ENCODE results near the gene ARL10. TPM values are rescaled to one million over a fixed set of nuclear protein-coding genes. Genes with fewer than 3 reads are reported as not detected.

The ARL10 gene
- total RNA-seq, 1 experiment from 2014 or later, result 5.8 TPM

DNA sequence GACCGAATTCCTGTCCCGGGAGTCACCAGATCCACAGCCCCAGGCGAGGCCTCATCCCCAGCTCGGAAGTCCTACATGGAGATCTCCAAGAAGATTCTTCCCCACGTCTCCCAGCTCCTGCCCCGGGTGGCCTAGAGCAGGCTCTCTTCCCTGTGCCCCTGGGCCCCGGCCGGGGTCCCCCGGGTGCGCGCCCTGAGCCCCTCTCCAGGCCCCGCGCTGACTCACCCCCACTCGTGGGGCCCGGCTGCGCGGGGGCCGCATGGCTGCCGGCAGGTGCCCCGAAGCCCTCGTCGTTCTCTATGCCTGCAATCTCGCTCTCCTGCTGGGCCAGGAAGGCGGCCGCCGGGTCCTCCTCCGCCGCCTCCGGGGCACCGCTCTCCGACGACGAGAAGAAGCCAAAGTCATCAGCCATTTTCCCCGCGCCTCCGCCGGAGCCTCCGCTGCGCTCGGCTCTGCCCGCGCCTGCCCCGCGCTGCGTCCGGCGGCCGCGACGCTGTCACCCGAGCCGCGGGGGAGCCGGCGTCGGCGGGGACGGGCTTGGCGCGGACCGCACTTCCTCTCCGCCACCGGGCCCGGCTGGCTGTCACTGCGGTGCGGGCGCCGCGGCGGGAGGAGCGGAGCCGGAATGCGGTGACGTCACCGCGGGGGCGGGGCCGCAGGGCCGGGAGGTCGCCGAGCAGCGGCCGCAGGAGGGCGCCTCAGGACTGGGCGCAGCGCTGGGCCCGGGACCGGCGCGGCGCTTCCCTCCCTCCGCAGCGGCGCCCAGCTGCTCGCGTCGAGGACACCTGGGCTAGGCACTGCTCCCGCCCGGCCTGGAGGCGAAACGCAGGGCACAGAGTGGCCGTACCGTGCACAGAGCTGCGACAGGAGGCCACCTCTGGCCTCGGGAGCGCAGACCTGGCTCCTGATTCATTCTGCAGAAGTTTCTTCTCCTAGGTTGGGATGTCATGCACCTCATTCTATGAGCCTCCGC is 51.0 kb downstream of the ARL10 start, which contains the start of gene CLTB:
Gene CLTB, minus strand, starts transcription at position 588 of the 973 bp plus-strand sequence. Its CDS starts 176 bp downstream, at position 412.
- H3K4me3 ChIP-seq (ENCODE audit: low read length), result peak within 1 kb of the TSS; percentile 100
- H3K9me2 ChIP-seq (replicated peaks; ENCODE audit: insufficient read depth, low read length), result no peaks in the 10 kb centered on the region

DNA sequence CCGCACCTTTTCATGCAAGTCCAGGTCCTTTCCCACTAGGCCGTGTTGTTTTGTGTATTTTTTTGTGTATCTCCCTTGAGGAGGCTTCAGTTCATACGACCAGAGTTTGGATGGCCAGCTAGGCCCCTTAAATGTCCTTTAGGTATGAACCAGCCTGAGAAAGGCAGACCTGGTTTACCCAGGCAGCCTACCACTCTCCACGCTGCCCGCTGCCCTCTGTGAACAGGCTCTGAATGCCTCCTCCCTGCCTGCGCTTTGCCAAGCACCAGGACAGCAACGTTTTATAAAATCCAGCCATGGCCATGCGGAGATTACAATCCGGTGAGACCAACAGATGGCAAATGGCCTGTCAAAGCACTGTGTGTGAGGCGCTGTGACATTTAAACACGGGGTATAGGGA is 51.7 kb downstream of the ARL10 start:
- Histone ChIP-seq H3K79me2 (ENCODE audit: low read length) (peaks cover 35% of the 10 kb centered on the region), H2AFZ (ENCODE audit: low read length) (peak overlapping the region; percentile 86), H3K4me3 (ENCODE audit: low read length) (peak overlapping the region; percentile 100), H3K36me3 (ENCODE audit: insufficient read depth, low read length) (no peaks in the 10 kb centered on the region), H3K4me2 (ENCODE audit: low read depth, low read length, poor library complexity, severe bottlenecking) (peak overlapping the region; percentile 69), H3K9me2 (replicated peaks; ENCODE audit: insufficient read depth, low read length) (no peaks in the 10 kb centered on the region), H3K27ac (ENCODE audit: low read length) (no peak overlapping the region), H3K9ac (ENCODE audit: low read length) (peak overlapping the region; percentile 63), H3K4me1 (ENCODE audit: low read length) (peaks cover 21% of the 10 kb centered on the region), H4K20me1 (ENCODE audit: insufficient read depth, low read depth, low read length) (no peaks in the 10 kb centered on the region), H3K27me3 (ENCODE audit: low read length) (no peaks in the 10 kb centered on the region), H3K9me3 (ENCODE audit: low read length) (no peaks in the 10 kb centered on the region)
- no peak for DNase-seq

More for the DNA sequence above, 51.0 kb downstream of the ARL10 start, which contains the start of gene CLTB:
- H3K27ac ChIP-seq (ENCODE audit: low read length), result 0 out of 2 replicates have a peak within 1 kb of the TSS, but pooled peaks have one; percentile 42
- H3K27me3 ChIP-seq (ENCODE audit: low read length), result no peaks in the 10 kb centered on the region
- H2AFZ ChIP-seq (ENCODE audit: low read length), result peak within 1 kb of the TSS; percentile 91
- peaks cover 35% of the 10 kb centered on the region for H3K79me2 ChIP-seq (ENCODE audit: low read length)
- peaks cover 21% of the 10 kb centered on the region for H3K4me1 ChIP-seq (ENCODE audit: low read length)
- H3K36me3 ChIP-seq (ENCODE audit: insufficient read depth, low read length), result no peaks in the 10 kb centered on the region
- no peaks in the 10 kb centered on the region for H4K20me1 ChIP-seq (ENCODE audit: insufficient read depth, low read depth, low read length)
- DNase-seq, result peak; percentile 94
- H3K9ac ChIP-seq (ENCODE audit: low read length), result peak within 1 kb of the TSS; percentile 95
- H3K9me3 ChIP-seq (ENCODE audit: low read length), result no peaks in the 10 kb centered on the region
- H3K4me2 ChIP-seq (ENCODE audit: low read depth, low read length, poor library complexity, severe bottlenecking), result peak within 1 kb of the TSS; percentile 89

DNA sequence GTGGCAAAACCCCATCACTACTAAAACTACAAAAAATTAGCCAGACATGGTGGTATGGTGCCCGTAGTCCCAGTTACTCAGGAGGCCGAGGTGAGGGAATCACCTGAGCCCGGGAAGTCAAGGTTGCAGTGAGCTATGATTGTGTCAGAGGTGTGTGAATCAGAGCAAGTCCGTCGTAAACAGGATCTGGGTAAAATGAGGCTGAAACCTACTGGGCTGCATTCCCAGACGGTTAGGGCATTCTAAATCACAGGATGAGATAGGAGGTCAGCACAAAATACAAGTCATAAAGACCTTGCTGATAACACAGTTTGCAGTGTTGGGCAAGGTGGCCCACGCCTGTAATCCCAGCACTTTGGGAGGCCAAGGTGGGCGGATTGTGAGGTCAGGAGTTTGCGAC is 53.0 kb downstream of the ARL10 start:
- Histone ChIP-seq H3K9ac (ENCODE audit: low read length) (no peak overlapping the region), H3K27me3 (ENCODE audit: low read length) (no peaks in the 10 kb centered on the region), H4K20me1 (ENCODE audit: insufficient read depth, low read depth, low read length) (no peaks in the 10 kb centered on the region), H3K4me1 (ENCODE audit: low read length) (peaks cover 21% of the 10 kb centered on the region), H3K9me3 (ENCODE audit: low read length) (no peaks in the 10 kb centered on the region), H3K9me2 (replicated peaks; ENCODE audit: insufficient read depth, low read length) (no peaks in the 10 kb centered on the region), H2AFZ (ENCODE audit: low read length) (no peak overlapping the region), H3K36me3 (ENCODE audit: insufficient read depth, low read length) (no peaks in the 10 kb centered on the region), H3K79me2 (ENCODE audit: low read length) (peaks cover 25% of the 10 kb centered on the region), H3K4me3 (ENCODE audit: low read length) (no peak overlapping the region), H3K27ac (ENCODE audit: low read length) (no peak overlapping the region), H3K4me2 (ENCODE audit: low read depth, low read length, poor library complexity, severe bottlenecking) (no peak overlapping the region)
- DNase-seq, result no peak

DNA sequence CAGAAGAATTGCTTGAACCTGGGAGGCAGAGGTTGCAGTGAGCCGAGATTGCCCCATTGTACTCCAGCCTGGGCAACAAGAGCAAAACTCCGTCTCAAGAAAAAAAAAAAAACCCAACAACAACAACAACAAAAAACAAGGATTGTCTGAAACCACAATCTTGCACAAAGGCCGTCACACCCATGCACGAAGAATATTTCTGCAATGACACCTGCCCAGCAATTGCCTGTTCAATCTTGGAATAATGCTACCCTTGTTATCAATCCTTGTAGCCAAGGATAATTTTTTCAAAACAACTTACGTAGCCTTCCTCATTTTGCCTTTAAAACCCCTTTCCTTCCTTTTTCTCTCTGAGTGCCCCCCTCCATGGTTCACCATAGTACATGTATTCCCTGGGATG is 54.8 kb downstream of the ARL10 start:
- no peaks in the 10 kb centered on the region for H3K36me3 ChIP-seq (ENCODE audit: insufficient read depth, low read length)
- H3K79me2 ChIP-seq (ENCODE audit: low read length), result peaks cover 11% of the 10 kb centered on the region
- H3K27ac ChIP-seq (ENCODE audit: low read length), result no peak overlapping the region
- H3K4me1 ChIP-seq (ENCODE audit: low read length), result peaks cover 16% of the 10 kb centered on the region
- no peaks in the 10 kb centered on the region for H3K9me3 ChIP-seq (ENCODE audit: low read length)
- H3K4me3 ChIP-seq (ENCODE audit: low read length), result no peak overlapping the region
- no peaks in the 10 kb centered on the region for H4K20me1 ChIP-seq (ENCODE audit: insufficient read depth, low read depth, low read length)
- no peaks in the 10 kb centered on the region for H3K27me3 ChIP-seq (ENCODE audit: low read length)
- no peaks in the 10 kb centered on the region for H3K9me2 ChIP-seq (replicated peaks; ENCODE audit: insufficient read depth, low read length)
- no peak overlapping the region for H3K4me2 ChIP-seq (ENCODE audit: low read depth, low read length, poor library complexity, severe bottlenecking)
- no peak for DNase-seq
- no peak overlapping the region for H2AFZ ChIP-seq (ENCODE audit: low read length)
- no peak overlapping the region for H3K9ac ChIP-seq (ENCODE audit: low read length)

DNA sequence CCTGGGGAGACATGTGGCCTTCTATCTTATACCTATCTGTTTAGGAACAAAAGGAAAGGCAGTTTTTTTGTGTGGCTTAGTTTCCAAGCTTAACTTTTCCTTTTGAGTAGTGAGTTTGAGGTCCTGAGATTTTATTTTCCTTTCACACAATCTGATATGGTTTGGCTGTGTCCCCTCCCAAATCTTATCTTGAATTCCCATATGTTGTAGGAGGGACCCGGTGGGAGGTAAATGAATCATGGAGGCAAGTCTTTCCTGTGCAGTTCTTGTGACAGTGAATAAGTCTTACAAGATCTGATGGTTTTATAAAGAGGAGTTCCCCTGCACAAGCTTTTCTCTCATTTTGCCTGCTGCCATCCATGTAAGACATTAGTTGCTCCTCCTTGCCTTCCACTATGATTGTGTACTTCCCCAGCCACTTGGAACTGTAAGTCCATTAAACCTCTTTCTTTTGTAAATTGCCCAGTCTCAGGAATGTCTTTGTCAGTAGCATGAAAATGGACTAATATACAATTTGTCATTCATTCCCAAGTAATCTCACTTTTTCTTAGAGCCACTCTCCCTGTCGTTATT is 55.8 kb downstream of the ARL10 start:
- no peak for DNase-seq

DNA sequence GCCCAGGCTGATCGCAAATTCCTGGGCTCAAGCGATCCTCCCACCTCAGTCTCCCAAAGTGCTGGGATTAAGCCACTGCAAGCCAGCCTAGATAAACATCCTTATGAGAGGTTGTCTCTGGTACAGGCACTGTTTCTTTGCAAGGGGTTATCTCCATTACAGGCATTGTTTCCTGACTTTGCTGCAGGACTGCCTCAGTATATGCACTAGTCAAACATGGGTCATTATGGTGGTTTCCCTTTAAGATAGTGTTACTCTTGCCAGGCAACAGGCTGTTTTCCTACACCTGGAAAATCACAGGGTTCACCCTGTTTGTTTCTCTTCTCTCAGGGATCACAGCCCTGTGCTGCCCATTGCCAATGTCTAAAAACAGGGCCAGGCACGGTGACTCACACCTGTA is 58.9 kb downstream of the ARL10 start:
- Histone ChIP-seq H3K36me3 (ENCODE audit: insufficient read depth, low read length) (no peaks in the 10 kb centered on the region), H3K4me3 (ENCODE audit: low read length) (no peak overlapping the region), H3K27me3 (ENCODE audit: low read length) (no peaks in the 10 kb centered on the region), H4K20me1 (ENCODE audit: insufficient read depth, low read depth, low read length) (no peaks in the 10 kb centered on the region), H3K4me2 (ENCODE audit: low read depth, low read length, poor library complexity, severe bottlenecking) (no peak overlapping the region), H3K27ac (ENCODE audit: low read length) (no peak overlapping the region), H2AFZ (ENCODE audit: low read length) (no peak overlapping the region), H3K9me2 (replicated peaks; ENCODE audit: insufficient read depth, low read length) (no peaks in the 10 kb centered on the region), H3K79me2 (ENCODE audit: low read length) (no peaks in the 10 kb centered on the region), H3K9ac (ENCODE audit: low read length) (no peak overlapping the region), H3K4me1 (ENCODE audit: low read length) (no peaks in the 10 kb centered on the region), H3K9me3 (ENCODE audit: low read length) (no peaks in the 10 kb centered on the region)
- DNase-seq, result no peak

More for the DNA sequence above, 55.8 kb downstream of the ARL10 start:
- Histone ChIP-seq H4K20me1 (ENCODE audit: insufficient read depth, low read depth, low read length) (no peaks in the 10 kb centered on the region), H3K9me3 (ENCODE audit: low read length) (no peaks in the 10 kb centered on the region), H3K4me1 (ENCODE audit: low read length) (peaks cover 7% of the 10 kb centered on the region), H3K79me2 (ENCODE audit: low read length) (peaks cover under 1% of the 10 kb centered on the region), H3K9ac (ENCODE audit: low read length) (no peak overlapping the region), H3K9me2 (replicated peaks; ENCODE audit: insufficient read depth, low read length) (no peaks in the 10 kb centered on the region), H3K27ac (ENCODE audit: low read length) (no peak overlapping the region), H3K4me2 (ENCODE audit: low read depth, low read length, poor library complexity, severe bottlenecking) (no peak overlapping the region), H3K36me3 (ENCODE audit: insufficient read depth, low read length) (no peaks in the 10 kb centered on the region), H3K4me3 (ENCODE audit: low read length) (no peak overlapping the region), H3K27me3 (ENCODE audit: low read length) (no peaks in the 10 kb centered on the region), H2AFZ (ENCODE audit: low read length) (no peak overlapping the region)

DNA sequence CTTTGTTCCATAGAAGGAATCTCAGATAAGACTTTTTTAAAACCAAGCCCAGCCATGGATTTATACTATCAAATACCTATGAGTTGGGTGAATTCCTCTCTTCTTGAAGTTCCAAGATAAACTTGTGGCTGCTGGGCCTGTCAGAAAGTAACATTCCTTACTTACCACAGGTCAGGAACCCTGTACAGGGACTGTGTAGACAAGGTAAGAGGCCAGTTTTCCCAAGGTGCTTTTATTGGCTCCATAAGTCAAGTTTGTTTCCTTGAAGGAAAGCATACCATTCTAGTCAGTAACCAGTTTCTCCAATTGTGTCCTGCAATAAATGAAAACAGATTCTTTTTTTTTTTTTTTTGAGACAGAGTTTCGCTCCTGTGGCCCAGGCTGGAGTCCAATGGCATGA is 59.9 kb downstream of the ARL10 start:
- Histone ChIP-seq H4K20me1 (ENCODE audit: insufficient read depth, low read depth, low read length) (no peaks in the 10 kb centered on the region), H3K4me1 (ENCODE audit: low read length) (no peaks in the 10 kb centered on the region), H3K9me2 (replicated peaks; ENCODE audit: insufficient read depth, low read length) (no peaks in the 10 kb centered on the region), H3K27ac (ENCODE audit: low read length) (no peak overlapping the region), H3K27me3 (ENCODE audit: low read length) (no peaks in the 10 kb centered on the region), H3K4me3 (ENCODE audit: low read length) (no peak overlapping the region), H3K79me2 (ENCODE audit: low read length) (no peaks in the 10 kb centered on the region), H3K9me3 (ENCODE audit: low read length) (no peaks in the 10 kb centered on the region), H2AFZ (ENCODE audit: low read length) (no peak overlapping the region), H3K4me2 (ENCODE audit: low read depth, low read length, poor library complexity, severe bottlenecking) (no peak overlapping the region), H3K36me3 (ENCODE audit: insufficient read depth, low read length) (no peaks in the 10 kb centered on the region), H3K9ac (ENCODE audit: low read length) (no peak overlapping the region)
- no peak for DNase-seq

DNA sequence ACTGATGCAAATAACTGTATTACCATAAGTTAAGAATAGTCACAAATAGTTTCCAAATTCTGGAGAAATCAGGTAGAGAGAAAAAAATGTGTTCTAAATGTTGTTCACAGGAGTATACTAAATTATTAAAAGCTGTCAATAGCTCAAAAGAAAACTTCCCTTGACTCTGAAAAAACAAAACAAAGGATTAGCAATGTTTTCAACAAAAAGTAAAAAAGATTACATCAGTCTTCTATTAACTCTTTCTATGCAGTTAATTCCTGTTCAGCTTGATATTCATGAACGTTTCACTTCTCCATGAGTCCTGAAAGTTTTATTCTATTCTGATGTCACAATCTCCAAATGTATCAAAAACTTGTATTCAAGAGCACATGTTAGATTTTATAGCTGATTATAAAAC is 60.5 kb downstream of the ARL10 start:
- H3K9me2 ChIP-seq (replicated peaks; ENCODE audit: insufficient read depth, low read length), result no peaks in the 10 kb centered on the region
- no peak for DNase-seq
- no peak overlapping the region for H2AFZ ChIP-seq (ENCODE audit: low read length)
- H3K9ac ChIP-seq (ENCODE audit: low read length), result no peak overlapping the region
- no peaks in the 10 kb centered on the region for H3K79me2 ChIP-seq (ENCODE audit: low read length)
- H3K4me1 ChIP-seq (ENCODE audit: low read length), result no peaks in the 10 kb centered on the region
- no peak overlapping the region for H3K4me3 ChIP-seq (ENCODE audit: low read length)
- H4K20me1 ChIP-seq (ENCODE audit: insufficient read depth, low read depth, low read length), result no peaks in the 10 kb centered on the region
- H3K4me2 ChIP-seq (ENCODE audit: low read depth, low read length, poor library complexity, severe bottlenecking), result no peak overlapping the region
- H3K27me3 ChIP-seq (ENCODE audit: low read length), result no peaks in the 10 kb centered on the region
- no peaks in the 10 kb centered on the region for H3K36me3 ChIP-seq (ENCODE audit: insufficient read depth, low read length)
- H3K27ac ChIP-seq (ENCODE audit: low read length), result no peak overlapping the region
- H3K9me3 ChIP-seq (ENCODE audit: low read length), result no peaks in the 10 kb centered on the region

Data from Karpas-422 (cell line).